ENCODE measurements around the gene LDAH. TPM values are rescaled to one million over a fixed set of nuclear protein-coding genes. Genes with fewer than 3 reads are reported as not detected.

The LDAH gene
- total RNA-seq, 2 experiments from 2014 or later = 26.6 to 28.8 TPM

Other genes with a start within 250 kb of the LDAH start
- gene HS1BP3, start 172.0 kb downstream of the LDAH start, total RNA-seq = 1 to 10 TPM; 7.9 to 9.0 TPM
- gene GDF7, start 156.0 kb downstream of the LDAH start, total RNA-seq = not detected
- gene APOB, start 221.0 kb upstream of the LDAH start, total RNA-seq = not detected